ENCODE measurements around the gene MAT1A. TPM values are rescaled to one million over a fixed set of nuclear protein-coding genes. Genes with fewer than 3 reads are reported as not detected.

Gene MAT1A
- polyA plus RNA-seq, 3 donors: not detected

DNA sequence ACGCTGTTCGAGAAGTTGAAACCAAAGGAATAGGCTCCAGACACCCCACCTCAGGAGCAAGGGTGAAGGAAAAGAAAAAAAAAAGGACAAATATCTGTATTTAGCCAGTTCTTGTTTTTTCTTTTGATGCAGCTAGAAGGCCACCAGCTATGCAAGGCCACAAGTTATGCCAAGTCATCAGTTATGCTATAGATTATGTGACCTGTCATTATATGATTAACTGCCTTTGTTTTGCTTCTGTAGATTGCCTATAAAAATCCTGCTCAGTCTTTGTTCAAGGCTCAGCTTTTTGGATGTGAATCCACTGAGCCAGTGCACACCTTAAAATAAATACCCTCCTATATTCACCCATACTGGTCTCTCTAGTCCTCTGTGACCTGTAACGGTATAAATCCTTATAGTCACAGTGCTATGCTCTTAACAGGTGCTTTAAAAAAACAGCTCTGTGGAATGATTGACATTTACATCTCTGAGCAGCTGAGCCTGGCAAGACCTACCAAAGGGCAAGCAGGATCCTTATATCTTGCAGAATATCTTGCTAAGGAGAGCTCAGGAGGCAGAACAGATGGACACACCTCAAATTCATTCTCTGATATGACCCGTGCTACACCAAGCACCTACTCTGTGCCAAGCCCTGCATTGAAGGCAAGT lies 20.4 kb downstream of the MAT1A start:
- Histone ChIP-seq H3K4me3 (replicated peaks in 1 of 3; ENCODE audit: low read depth in 2 of 3, low read length in 3 of 3) (no peak overlapping the region), H2AFZ (ENCODE audit: insufficient read depth, low read depth, low read length, poor library complexity, severe bottlenecking) (no peak overlapping the region), H3K27ac (ENCODE audit: low read depth in 1 of 2, low read length in 2 of 2) (no peak overlapping the region), H3K4me2 (replicated peaks; ENCODE audit: extremely low read depth, low read length, poor library complexity, severe bottlenecking) (no peak overlapping the region), H4K20me1 (ENCODE audit: insufficient read depth, low read length) (no peaks in the 10 kb centered on the region), H3K9ac (ENCODE audit: insufficient read depth, low read length, poor library complexity, severe bottlenecking) (no peak overlapping the region), H3K9me3 (replicated peaks in 1 of 2; ENCODE audit: control insufficient read depth in 1 of 2, insufficient read depth in 1 of 2, low read length in 2 of 2) (no peaks in the 10 kb centered on the region), H3K4me1 (ENCODE audit: control insufficient read depth in 1 of 2, insufficient read depth in 2 of 2, low read length in 2 of 2) (no peaks in the 10 kb centered on the region), H3K27me3 (ENCODE audit: control insufficient read depth in 2 of 2, insufficient read depth in 2 of 2, low read length in 2 of 2) (no peaks in the 10 kb centered on the region), H3K79me2 (ENCODE audit: insufficient read depth, low read length) (no peaks in the 10 kb centered on the region), H3K36me3 (replicated peaks in 1 of 2; ENCODE audit: control insufficient read depth in 1 of 2, insufficient read depth in 2 of 2, low read length in 2 of 2) (no peaks in the 10 kb centered on the region)
- peaks cover 0 to 4% (median 0%) of the 10 kb centered on the region in 7 donors for H3K9me3 Mint-ChIP-seq
- TF ChIP-seq, protein P1, sequence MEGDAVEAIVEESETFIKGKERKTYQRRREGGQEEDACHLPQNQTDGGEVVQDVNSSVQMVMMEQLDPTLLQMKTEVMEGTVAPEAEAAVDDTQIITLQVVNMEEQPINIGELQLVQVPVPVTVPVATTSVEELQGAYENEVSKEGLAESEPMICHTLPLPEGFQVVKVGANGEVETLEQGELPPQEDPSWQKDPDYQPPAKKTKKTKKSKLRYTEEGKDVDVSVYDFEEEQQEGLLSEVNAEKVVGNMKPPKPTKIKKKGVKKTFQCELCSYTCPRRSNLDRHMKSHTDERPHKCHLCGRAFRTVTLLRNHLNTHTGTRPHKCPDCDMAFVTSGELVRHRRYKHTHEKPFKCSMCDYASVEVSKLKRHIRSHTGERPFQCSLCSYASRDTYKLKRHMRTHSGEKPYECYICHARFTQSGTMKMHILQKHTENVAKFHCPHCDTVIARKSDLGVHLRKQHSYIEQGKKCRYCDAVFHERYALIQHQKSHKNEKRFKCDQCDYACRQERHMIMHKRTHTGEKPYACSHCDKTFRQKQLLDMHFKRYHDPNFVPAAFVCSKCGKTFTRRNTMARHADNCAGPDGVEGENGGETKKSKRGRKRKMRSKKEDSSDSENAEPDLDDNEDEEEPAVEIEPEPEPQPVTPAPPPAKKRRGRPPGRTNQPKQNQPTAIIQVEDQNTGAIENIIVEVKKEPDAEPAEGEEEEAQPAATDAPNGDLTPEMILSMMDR (IDR thresholded peaks at IDR 0.05): no peak
- intact Hi-C loops (cut with micrococcal nuclease): no loop called here
- peaks cover 2% of the 10 kb centered on the region for H3K4me1 Mint-ChIP-seq
- peaks cover 0 to 2% (median 2%) of the 10 kb centered on the region in 3 donors for H3K27me3 Mint-ChIP-seq (ENCODE audit: low read depth in 3 of 3)
- no peaks in the 10 kb centered on the region for H3K36me3 Mint-ChIP-seq
- no peak for DNase-seq
- WGBS (ENCODE audit: insufficient coverage): 90% methylated on average over 2 of the region's 4 CpGs
- no peak overlapping the region for H3K4me3 Mint-ChIP-seq
- no peak overlapping the region for H3K27ac Mint-ChIP-seq

DNA sequence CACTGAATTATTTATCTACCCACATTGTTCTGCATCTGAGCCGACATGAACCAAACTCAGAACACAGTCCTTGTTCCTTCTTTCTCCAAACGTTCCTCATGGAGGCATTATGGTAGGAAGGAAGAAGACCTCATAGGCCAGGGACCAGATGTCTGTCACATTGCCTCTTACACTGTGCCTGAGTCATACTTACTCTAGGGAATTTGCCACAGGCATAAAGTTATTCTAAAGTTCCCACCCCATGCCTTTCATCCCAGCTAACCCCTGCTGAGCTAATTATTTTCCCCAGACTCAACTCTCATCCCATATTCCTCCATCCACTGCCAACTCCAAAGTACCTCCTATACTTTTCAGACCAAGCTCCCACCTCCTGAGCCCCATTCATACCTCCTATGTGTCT lies 21.2 kb downstream of the MAT1A start:
- Histone ChIP-seq H2AFZ (ENCODE audit: insufficient read depth, low read depth, low read length, poor library complexity, severe bottlenecking) (no peak overlapping the region), H3K9me3 (replicated peaks in 1 of 2; ENCODE audit: control insufficient read depth in 1 of 2, insufficient read depth in 1 of 2, low read length in 2 of 2) (no peaks in the 10 kb centered on the region), H3K9ac (ENCODE audit: insufficient read depth, low read length, poor library complexity, severe bottlenecking) (no peak overlapping the region), H3K27me3 (ENCODE audit: control insufficient read depth in 2 of 2, insufficient read depth in 2 of 2, low read length in 2 of 2) (no peaks in the 10 kb centered on the region), H3K4me2 (replicated peaks; ENCODE audit: extremely low read depth, low read length, poor library complexity, severe bottlenecking) (no peak overlapping the region), H3K36me3 (replicated peaks in 1 of 2; ENCODE audit: control insufficient read depth in 1 of 2, insufficient read depth in 2 of 2, low read length in 2 of 2) (no peaks in the 10 kb centered on the region), H3K4me1 (ENCODE audit: control insufficient read depth in 1 of 2, insufficient read depth in 2 of 2, low read length in 2 of 2) (no peaks in the 10 kb centered on the region), H3K27ac (ENCODE audit: low read depth in 1 of 2, low read length in 2 of 2) (no peak overlapping the region), H3K4me3 (replicated peaks in 1 of 3; ENCODE audit: low read depth in 2 of 3, low read length in 3 of 3) (no peak overlapping the region), H4K20me1 (ENCODE audit: insufficient read depth, low read length) (no peaks in the 10 kb centered on the region), H3K79me2 (ENCODE audit: insufficient read depth, low read length) (no peaks in the 10 kb centered on the region)
- Mint-ChIP-seq H3K27ac (no peak overlapping the region), H3K27me3 (ENCODE audit: low read depth in 3 of 3) (peaks cover 0 to 2% (median 2%) of the 10 kb centered on the region in 3 donors), H3K9me3 (peaks cover 0 to 4% (median 0%) of the 10 kb centered on the region in 7 donors), H3K4me1 (peaks cover 2% of the 10 kb centered on the region), H3K36me3 (no peaks in the 10 kb centered on the region), H3K4me3 (no peak overlapping the region)
- TF ChIP-seq, protein P1 (IDR thresholded peaks at IDR 0.05): no peak
- no peak for DNase-seq
- WGBS (ENCODE audit: insufficient coverage): no CpG with 5 or more reads among the region's 2 CpGs
- intact Hi-C loops (cut with micrococcal nuclease): no loop called here

All from CD14-positive monocyte (primary cell).